ENCODE data around the gene CGRRF1.

The CGRRF1 gene

GRCh38 chr14:54489731-54490444 is 19.8 kb upstream of the CGRRF1 start:
- DNase-seq, result no peak

- DNase-seq, result no peak
Observed at GRCh38 chr14:54490445-54491175, 19.1 kb upstream of the CGRRF1 start.

- no peak for DNase-seq
Observed at GRCh38 chr14:54493293-54493692, 16.4 kb upstream of the CGRRF1 start.

GRCh38 chr14:54497224-54497623 is 12.5 kb upstream of the CGRRF1 start:
- DNase-seq, result no peak

GRCh38 chr14:54498095-54498531 is 11.6 kb upstream of the CGRRF1 start:
- no peak for DNase-seq

- no peak for DNase-seq
Observed at GRCh38 chr14:54498579-54498978, 11.1 kb upstream of the CGRRF1 start.

GRCh38 chr14:54500744-54501143 is 9.0 kb upstream of the CGRRF1 start:
- DNase-seq, result no peak

- DNase-seq, result no peak
Observed at GRCh38 chr14:54501480-54501879, 8.2 kb upstream of the CGRRF1 start.

- no peak for DNase-seq
Observed at GRCh38 chr14:54502602-54503001, 7.1 kb upstream of the CGRRF1 start.

- DNase-seq, result no peak
Observed at GRCh38 chr14:54503486-54503885, 6.2 kb upstream of the CGRRF1 start.

- no peak for DNase-seq
Observed at GRCh38 chr14:54512393-54512792, 2.7 kb downstream of the CGRRF1 start.

- DNase-seq, result no peak
Observed at GRCh38 chr14:54515670-54516069, 6.0 kb downstream of the CGRRF1 start.

- no peak for DNase-seq
Observed at GRCh38 chr14:54516709-54517108, 7.0 kb downstream of the CGRRF1 start.

- no peak for DNase-seq
Observed at GRCh38 chr14:54524410-54524809, 14.7 kb downstream of the CGRRF1 start.

GRCh38 chr14:54528973-54529372 is 19.3 kb downstream of the CGRRF1 start:
- DNase-seq, result no peak

GRCh38 chr14:54529811-54530210 is 20.1 kb downstream of the CGRRF1 start:
- no peak for DNase-seq

GRCh38 chr14:54532111-54533012 is 22.7 kb downstream of the CGRRF1 start:
- no peak for DNase-seq

GRCh38 chr14:54533100-54533499 is 23.4 kb downstream of the CGRRF1 start:
- no peak for DNase-seq

GRCh38 chr14:54535126-54535525 is 25.4 kb downstream of the CGRRF1 start:
- no peak for DNase-seq

- no peak for DNase-seq
Observed at GRCh38 chr14:54535646-54536045, 25.9 kb downstream of the CGRRF1 start.

- no peak for DNase-seq
Observed at GRCh38 chr14:54537651-54538050, 27.9 kb downstream of the CGRRF1 start.

GRCh38 chr14:54538055-54538454 is 28.3 kb downstream of the CGRRF1 start:
- DNase-seq, result no peak

GRCh38 chr14:54547583-54547982 is 37.9 kb downstream of the CGRRF1 start:
- no peak for DNase-seq

All from T-helper 1 cell (primary cell).